GM23338 (cell line): ENCODE results near the gene SUB1. TPM values are rescaled to one million over a fixed set of nuclear protein-coding genes. Genes with fewer than 3 reads are reported as not detected.

ENCODE experiments used
- ATAC-seq: fragments of 200-7000 bp; cut with Tn5 transposase; 3 replicates; pipeline ENCODE4 v1.9.1; 2020
- DNase-seq: peaks from one replicate; pipeline ENCODE4 v3.0.0-alpha.2; 2015; ENCODE audit warnings: low spot score
- H2AFZ ChIP-seq: fragments of 200-600 bp; sonication (generic); 2 replicates; pipeline ENCODE4 v1.8.0; 2016; ENCODE audit warnings: antibody characterized with exemption, mild to moderate bottlenecking, moderate library complexity
- H3F3A ChIP-seq: fragments of 200-600 bp; sonication (generic); replicated peaks from 2 replicates; pipeline ENCODE4 v1.8.0; 2017; ENCODE audit warnings: antibody characterized with exemption, mixed run types, low read depth
- H3K27ac ChIP-seq: fragments of 200-600 bp; sonication (generic); 2 replicates; pipeline ENCODE4 v1.6.1; 2016; ENCODE audit warnings: low read depth
- H3K27me3 ChIP-seq: fragments of 200-600 bp; sonication (generic); 2 replicates; pipeline ENCODE4 v1.8.0; 2016; ENCODE audit warnings: mild to moderate bottlenecking, mixed run types, moderate library complexity; ENCODE audit not compliant: insufficient read depth
- H3K36me3 ChIP-seq: fragments of 200-600 bp; sonication (generic); 2 replicates; pipeline ENCODE4 v1.8.0; 2016; ENCODE audit warnings: mild to moderate bottlenecking; ENCODE audit not compliant: insufficient read depth
- H3K4me1 ChIP-seq: fragments of 200-600 bp; sonication (generic); 2 replicates; pipeline ENCODE4 v1.8.0; 2016; ENCODE audit warnings: mild to moderate bottlenecking, moderate library complexity; ENCODE audit not compliant: insufficient read depth
- H3K4me2 ChIP-seq: fragments of 200-600 bp; sonication (generic); 2 replicates; pipeline ENCODE4 v1.7.1; 2017; ENCODE audit warnings: mixed run types
- H3K4me3 ChIP-seq: fragments of 200-600 bp; sonication (generic); 2 replicates; pipeline ENCODE4 v1.6.1; 2016; ENCODE audit warnings: mixed run types
- H3K79me2 ChIP-seq: fragments of 200-600 bp; sonication (generic); replicated peaks from 2 replicates; pipeline ENCODE4 v1.8.0; 2017; ENCODE audit warnings: mild to moderate bottlenecking; ENCODE audit not compliant: insufficient read depth
- H3K9me2 ChIP-seq: fragments of 200-600 bp; sonication (generic); 2 replicates; pipeline ENCODE4 v1.8.0; 2017; ENCODE audit not compliant: insufficient read depth
- H4K20me1 ChIP-seq: fragments of 200-600 bp; sonication (generic); replicated peaks from 2 replicates; pipeline ENCODE4 v1.8.0; 2017; ENCODE audit warnings: mild to moderate bottlenecking; ENCODE audit not compliant: insufficient read depth
- H3K27ac Mint-ChIP-seq: 2 replicates; pipeline ENCODE4 v1.8.0; 2020; ENCODE audit warnings: inconsistent platforms, mild to moderate bottlenecking, moderate library complexity, mixed read lengths
- H3K27me3 Mint-ChIP-seq: 3 replicates; pipeline ENCODE4 v1.8.0; 2022; ENCODE audit warnings: low read depth, mild to moderate bottlenecking, moderate library complexity, mixed read lengths, inconsistent platforms; ENCODE audit not compliant: insufficient read depth, poor library complexity
- H3K36me3 Mint-ChIP-seq: 3 replicates; pipeline ENCODE4 v1.8.0; 2021; ENCODE audit warnings: low read depth, mild to moderate bottlenecking, inconsistent platforms, moderate library complexity, mixed read lengths
- H3K4me1 Mint-ChIP-seq: 3 replicates; pipeline ENCODE4 v1.8.0; 2020; ENCODE audit warnings: mild to moderate bottlenecking, inconsistent platforms, mixed read lengths
- H3K4me3 Mint-ChIP-seq: 3 replicates; pipeline ENCODE4 v1.8.0; 2021; ENCODE audit warnings: moderate library complexity, mild to moderate bottlenecking, inconsistent platforms, mixed read lengths
- H3K9me3 Mint-ChIP-seq: 3 replicates; pipeline ENCODE4 v1.8.0; 2020; ENCODE audit warnings: moderate library complexity, mild to moderate bottlenecking, inconsistent platforms, mixed read lengths
- CREB1 ChIP-seq: fragments of 250-450 bp; sonication (Bioruptor Pico); IDR thresholded peaks from 2 replicates; pipeline ENCODE4 v1.5.0; 2020; ENCODE audit warnings: low read depth, mild to moderate bottlenecking, moderate library complexity
- CTCF ChIP-seq, 2 experiments: fragments of 200-600 bp in 1 of 2; sonication (generic) in 1 of 2; conservative IDR thresholded peaks; 2 replicates each; pipeline versions ENCODE4 v1.5.1 to v1.6.1; 2016 to 2017; ENCODE audit warnings: antibody characterized with exemption in 2 of 2, low read depth in 2 of 2, mild to moderate bottlenecking in 2 of 2, moderate library complexity in 1 of 2
- ETS1 ChIP-seq: IDR thresholded peaks from 2 replicates; pipeline ENCODE4 v1.6.1; 2016; ENCODE audit warnings: antibody characterized with exemption
- EZH2 ChIP-seq: fragments of 200-600 bp; sonication (generic); IDR thresholded peaks from one replicate; pipeline ENCODE4 v1.8.0; 2017; ENCODE audit warnings: antibody characterized with exemption, mild to moderate bottlenecking, low read depth; ENCODE audit not compliant: unreplicated experiment
- EZH2phosphoT487 ChIP-seq: fragments of 200-600 bp; sonication (generic); IDR thresholded peaks from one replicate; pipeline ENCODE4 v1.8.1; 2018; ENCODE audit warnings: antibody characterized with exemption; ENCODE audit not compliant: unreplicated experiment
- JUNB ChIP-seq: IDR thresholded peaks from one replicate; pipeline ENCODE4 v1.6.1; 2016; ENCODE audit warnings: antibody characterized with exemption; ENCODE audit not compliant: unreplicated experiment
- NANOG ChIP-seq: IDR thresholded peaks from 2 replicates; pipeline ENCODE4 v1.6.1; 2016; ENCODE audit warnings: antibody characterized with exemption, borderline replicate concordance
- POLR2AphosphoS5 ChIP-seq: IDR thresholded peaks from 2 replicates; pipeline ENCODE4 v1.6.1; 2016; ENCODE audit warnings: antibody characterized with exemption, low read depth
- REST ChIP-seq: IDR thresholded peaks from one replicate; pipeline ENCODE4 v1.6.1; 2018; ENCODE audit warnings: antibody characterized with exemption; ENCODE audit not compliant: unreplicated experiment
- STAT1 ChIP-seq: IDR thresholded peaks from one replicate; pipeline ENCODE4 v1.6.1; 2016; ENCODE audit warnings: antibody characterized with exemption; ENCODE audit not compliant: unreplicated experiment
- ZNF114 ChIP-seq: fragments of 250-450 bp; sonication (Bioruptor Pico); IDR thresholded peaks from 2 replicates; pipeline ENCODE4 v1.5.0; 2020; ENCODE audit warnings: mild to moderate bottlenecking, moderate library complexity
- ZNF331 ChIP-seq: fragments of 250-450 bp; sonication (Bioruptor Pico); IDR thresholded peaks from 2 replicates; pipeline ENCODE4 v1.5.0; 2020; ENCODE audit warnings: low read depth, mild to moderate bottlenecking, moderate library complexity
- polyA plus RNA-seq: library from polyadenylated mRNA; unstranded; fragments of >200 nt; fragmentation: Nextera tagmentation; extraction: Ambion mirVana; gene quantifications from 2 replicates; pipeline ENCODE4 v1.2.1, GENCODE V29; 2016
- total RNA-seq: library from RNA; depleted of rRNA; stranded (reverse); fragments of >200 nt; shearing (Covaris generic); gene quantifications from 2 replicates; pipeline ENCODE4 v1.2.3, GENCODE V29; 2014

SUB1 gene
- total and polyA plus RNA-seq, 2 experiments from 2014 or later, result 365 to 1,041 TPM

- TF ChIP-seq ZNF331 (CRISPR knock-in tag) (no peak), STAT1 (no peak), EZH2phosphoT487 (no peak), ZNF114 (CRISPR knock-in tag) (no peak), ETS1 (no peak), CREB1 (CRISPR knock-in tag) (no peak), CTCF (conservative IDR thresholded peaks at IDR 0.05; ENCODE audit: low read depth in 2 of 2) (no peak), NANOG (no peak), EZH2 (no peak)
Measured at GRCh38 chr5:32559411-32559810, 25.9 kb upstream of the SUB1 start (continued).

GRCh38 chr5:32559921-32560320 is 25.4 kb upstream of the SUB1 start:
- ATAC-seq (no peak), DNase-seq (no peak)
- H3K9me3 Mint-ChIP-seq, result no peaks in the 10 kb centered on the region; the same call in 2 of the 3 replicates
- no peaks in the 10 kb centered on the region for H3F3A ChIP-seq
- no peak overlapping the region for H3K4me2 ChIP-seq
- no peak overlapping the region for H2AFZ ChIP-seq
- H3K27ac ChIP-seq, result no peak overlapping the region
- H3K27ac Mint-ChIP-seq, result no peak overlapping the region
- peaks cover 7% of the 10 kb centered on the region for H3K4me1 Mint-ChIP-seq
- no peaks in the 10 kb centered on the region for H4K20me1 ChIP-seq
- no peaks in the 10 kb centered on the region for H3K27me3 ChIP-seq
- peaks cover 6% of the 10 kb centered on the region; the same call in 1 of the 2 replicates for H3K4me1 ChIP-seq
- no peaks in the 10 kb centered on the region for H3K36me3 ChIP-seq
- peaks cover 2% of the 10 kb centered on the region for H3K27me3 Mint-ChIP-seq
- no peak overlapping the region for H3K4me3 ChIP-seq
- H3K9me2 ChIP-seq, result no peaks in the 10 kb centered on the region
- no peak overlapping the region for H3K4me3 Mint-ChIP-seq
- H3K79me2 ChIP-seq, result no peaks in the 10 kb centered on the region
- no peaks in the 10 kb centered on the region for H3K36me3 Mint-ChIP-seq
- TF ChIP-seq EZH2phosphoT487 (no peak), STAT1 (no peak), NANOG (no peak), CTCF (conservative IDR thresholded peaks at IDR 0.05; ENCODE audit: low read depth in 2 of 2) (no peak), JUNB (no peak), ZNF114 (CRISPR knock-in tag) (no peak), ZNF331 (CRISPR knock-in tag) (no peak), CREB1 (CRISPR knock-in tag) (no peak), ETS1 (no peak), POLR2AphosphoS5 (no peak), EZH2 (no peak), REST (no peak)
